ENCODE data around the gene PCF11. TPM values are rescaled to one million over a fixed set of nuclear protein-coding genes. Genes with fewer than 3 reads are reported as not detected.

Gene PCF11
- total RNA-seq, 1 experiment from 2014 or later: 52.9 TPM

DNA sequence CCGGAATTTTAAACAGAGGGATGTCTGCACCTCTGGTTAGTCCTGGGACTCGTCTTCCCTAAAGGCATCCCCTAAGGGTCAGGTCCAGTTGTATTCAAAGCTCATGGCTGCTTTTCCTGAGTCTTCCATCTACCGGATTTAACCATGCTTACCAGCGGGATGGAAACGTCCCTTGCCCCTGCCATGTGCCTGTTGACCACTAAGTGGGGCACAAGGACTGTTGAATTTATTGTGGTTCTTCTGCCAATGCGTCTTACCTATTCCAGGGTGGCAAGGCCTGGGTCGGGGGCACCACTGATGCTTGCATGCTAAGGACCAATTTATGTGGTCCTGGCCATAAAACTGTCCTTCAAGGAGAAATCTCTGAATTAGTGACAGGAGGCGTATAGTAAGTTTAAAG lies 62.2 kb downstream of the PCF11 start:
- CTCF ChIA-PET: interaction anchor here (0.6 kb wide), 1 partner anchor 587 kb away, joined by 3 read pairs; no protein-coding TSS in a partner anchor
- no peak for DNase-seq

DNA sequence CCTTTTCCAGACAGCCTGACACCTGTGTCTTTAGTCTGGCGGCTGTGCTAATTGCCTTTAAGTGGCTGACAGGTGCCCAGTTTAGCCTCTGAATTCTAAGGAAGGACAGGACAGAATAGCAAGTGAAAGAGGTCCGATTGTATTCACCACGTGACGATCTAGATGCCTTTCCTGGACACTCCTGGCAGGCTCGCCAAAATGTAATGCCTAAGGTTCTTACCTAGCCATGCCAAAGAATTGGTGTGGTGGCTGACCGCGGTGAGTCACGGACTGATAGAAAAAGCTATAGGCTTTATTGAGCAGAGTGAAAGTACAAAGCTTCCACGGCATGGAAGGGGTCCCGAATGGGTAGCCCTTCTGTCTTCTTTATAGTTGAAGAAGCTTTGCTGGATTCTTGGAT lies 63.3 kb downstream of the PCF11 start:
- Histone ChIP-seq H3K27me3 (ENCODE audit: insufficient read depth, low read depth) (no peaks in the 10 kb centered on the region), H3F3A (ENCODE audit: insufficient read depth, low read depth) (no peaks in the 10 kb centered on the region), H3K4me3 (peak overlapping the region; percentile 36; the same call in 1 of the 2 replicates), H3K9me2 (ENCODE audit: insufficient read depth) (no peaks in the 10 kb centered on the region), H3K36me3 (ENCODE audit: low read depth) (no peaks in the 10 kb centered on the region), H3K27ac (no peak overlapping the region), H3K79me2 (ENCODE audit: low read depth) (no peaks in the 10 kb centered on the region), H3K4me2 (peak overlapping the region; percentile 63), H3K9me3 (ENCODE audit: insufficient read depth, low read depth) (no peaks in the 10 kb centered on the region), H3K4me1 (replicated peaks; ENCODE audit: insufficient read depth) (peaks cover 3% of the 10 kb centered on the region; the same call in 1 of the 2 replicates), H2AFZ (peak overlapping the region; percentile 72), H4K20me1 (ENCODE audit: insufficient read depth) (no peaks in the 10 kb centered on the region)
- peak; percentile 25 to 71 for DNase-seq
- intact Hi-C loops (cut with micrococcal nuclease; ENCODE audit: unreplicated experiment): no loop called here
- POLR2A ChIA-PET (ENCODE audit: unreplicated experiment): no interaction called here
- TF ChIP-seq EZH2 (IDR thresholded peaks at IDR 0.05; ENCODE audit: low read depth): no peak
- TF ChIP-seq, protein P1, sequence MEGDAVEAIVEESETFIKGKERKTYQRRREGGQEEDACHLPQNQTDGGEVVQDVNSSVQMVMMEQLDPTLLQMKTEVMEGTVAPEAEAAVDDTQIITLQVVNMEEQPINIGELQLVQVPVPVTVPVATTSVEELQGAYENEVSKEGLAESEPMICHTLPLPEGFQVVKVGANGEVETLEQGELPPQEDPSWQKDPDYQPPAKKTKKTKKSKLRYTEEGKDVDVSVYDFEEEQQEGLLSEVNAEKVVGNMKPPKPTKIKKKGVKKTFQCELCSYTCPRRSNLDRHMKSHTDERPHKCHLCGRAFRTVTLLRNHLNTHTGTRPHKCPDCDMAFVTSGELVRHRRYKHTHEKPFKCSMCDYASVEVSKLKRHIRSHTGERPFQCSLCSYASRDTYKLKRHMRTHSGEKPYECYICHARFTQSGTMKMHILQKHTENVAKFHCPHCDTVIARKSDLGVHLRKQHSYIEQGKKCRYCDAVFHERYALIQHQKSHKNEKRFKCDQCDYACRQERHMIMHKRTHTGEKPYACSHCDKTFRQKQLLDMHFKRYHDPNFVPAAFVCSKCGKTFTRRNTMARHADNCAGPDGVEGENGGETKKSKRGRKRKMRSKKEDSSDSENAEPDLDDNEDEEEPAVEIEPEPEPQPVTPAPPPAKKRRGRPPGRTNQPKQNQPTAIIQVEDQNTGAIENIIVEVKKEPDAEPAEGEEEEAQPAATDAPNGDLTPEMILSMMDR (conservative IDR thresholded peaks at IDR 0.05): no peak
- CTCF ChIA-PET: interaction anchor here (0.6 to 0.7 kb wide), 2 partner anchors 19 to 36 kb away, joined by 3 to 6 read pairs; no protein-coding TSS in a partner anchor
- no TSS peak for BruUV-seq (replicated peaks)

More for the DNA sequence above, 62.2 kb downstream of the PCF11 start:
- Histone ChIP-seq H3K4me3 (no peak overlapping the region), H3K4me1 (replicated peaks; ENCODE audit: insufficient read depth) (peaks cover 3% of the 10 kb centered on the region; the same call in 1 of the 2 replicates), H3K36me3 (ENCODE audit: low read depth) (no peaks in the 10 kb centered on the region), H3K27ac (no peak overlapping the region), H3F3A (ENCODE audit: insufficient read depth, low read depth) (no peaks in the 10 kb centered on the region), H3K9me3 (ENCODE audit: insufficient read depth, low read depth) (no peaks in the 10 kb centered on the region), H2AFZ (no peak overlapping the region), H4K20me1 (ENCODE audit: insufficient read depth) (no peaks in the 10 kb centered on the region), H3K9me2 (ENCODE audit: insufficient read depth) (no peaks in the 10 kb centered on the region; the same call in 1 of the 2 replicates), H3K4me2 (no peak overlapping the region), H3K79me2 (ENCODE audit: low read depth) (no peaks in the 10 kb centered on the region), H3K27me3 (ENCODE audit: insufficient read depth, low read depth) (no peaks in the 10 kb centered on the region)
- POLR2A ChIA-PET (ENCODE audit: unreplicated experiment): no interaction called here
- BruUV-seq (replicated peaks): no TSS peak
- no peak for TF ChIP-seq EZH2 (IDR thresholded peaks at IDR 0.05; ENCODE audit: low read depth)
- TF ChIP-seq, protein P1 (conservative IDR thresholded peaks at IDR 0.05): peak; percentile 43
- intact Hi-C loops (cut with micrococcal nuclease; ENCODE audit: unreplicated experiment): no loop called here

DNA sequence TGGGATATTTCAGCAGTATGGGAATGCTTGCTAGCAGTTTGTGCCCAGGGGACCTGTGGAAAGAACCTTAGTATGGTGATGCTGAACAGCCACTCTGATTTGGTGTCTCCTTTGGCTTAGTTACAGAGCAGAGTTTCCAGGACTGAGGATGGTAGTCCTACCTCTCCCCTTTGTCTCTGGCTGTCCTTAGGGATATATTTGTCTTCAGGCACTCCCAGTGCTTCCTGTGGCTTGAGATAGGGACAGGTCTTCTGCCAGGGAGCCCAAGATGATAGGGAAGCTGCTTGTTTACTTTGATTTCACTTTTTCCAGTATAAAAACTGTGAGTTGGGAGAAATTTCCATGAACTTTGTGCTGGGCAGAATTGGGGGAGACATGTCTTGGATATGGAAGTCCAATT lies 64.8 kb downstream of the PCF11 start:
- no peaks in the 10 kb centered on the region for H3F3A ChIP-seq (ENCODE audit: insufficient read depth, low read depth)
- POLR2A ChIA-PET (ENCODE audit: unreplicated experiment): no interaction called here
- H3K79me2 ChIP-seq (ENCODE audit: low read depth): no peaks in the 10 kb centered on the region
- no peak overlapping the region for H3K27ac ChIP-seq
- H3K4me3 ChIP-seq: no peak overlapping the region
- CTCF ChIA-PET: no interaction called here
- no peak for DNase-seq
- TF ChIP-seq, protein P1 (conservative IDR thresholded peaks at IDR 0.05): no peak
- TF ChIP-seq EZH2 (IDR thresholded peaks at IDR 0.05; ENCODE audit: low read depth): no peak
- H3K4me1 ChIP-seq (replicated peaks; ENCODE audit: insufficient read depth): peaks cover 3% of the 10 kb centered on the region; the same call in 1 of the 2 replicates
- H3K9me3 ChIP-seq (ENCODE audit: insufficient read depth, low read depth): no peaks in the 10 kb centered on the region
- no peaks in the 10 kb centered on the region for H3K9me2 ChIP-seq (ENCODE audit: insufficient read depth)
- no peak overlapping the region for H3K4me2 ChIP-seq
- intact Hi-C loops (cut with micrococcal nuclease; ENCODE audit: unreplicated experiment): no loop called here
- no peaks in the 10 kb centered on the region for H3K27me3 ChIP-seq (ENCODE audit: insufficient read depth, low read depth)
- no peaks in the 10 kb centered on the region for H3K36me3 ChIP-seq (ENCODE audit: low read depth)
- no peaks in the 10 kb centered on the region for H4K20me1 ChIP-seq (ENCODE audit: insufficient read depth)
- BruUV-seq (replicated peaks): no TSS peak
- H2AFZ ChIP-seq: no peak overlapping the region

Measured in PC-9 (cell line).